NT2/D1 (cell line): ENCODE data around the gene KRT9.

ENCODE experiments used
- DNase-seq: peaks from one replicate; pipeline ENCODE4 v3.0.0-alpha.2; 2011; ENCODE audit warnings: low read depth, low spot score
- H3K27me3 ChIP-seq: 2 replicates; pipeline ENCODE4 v1.6.0; 2011; ENCODE audit warnings: mild to moderate bottlenecking; ENCODE audit not compliant: insufficient read length, insufficient read depth
- H3K36me3 ChIP-seq: 2 replicates; pipeline ENCODE4 v1.6.1; 2011; ENCODE audit warnings: mild to moderate bottlenecking, low read length, mixed read lengths; ENCODE audit not compliant: insufficient read depth, insufficient read length
- H3K4me1 ChIP-seq: 2 replicates; pipeline ENCODE4 v1.5.1; 2011; ENCODE audit not compliant: insufficient read depth, insufficient read length
- H3K4me3 ChIP-seq: 2 replicates; pipeline ENCODE4 v1.5.1; 2011; ENCODE audit warnings: low read depth; ENCODE audit not compliant: insufficient read length
- H3K9ac ChIP-seq: 2 replicates; pipeline ENCODE4 v1.6.0; 2011; ENCODE audit warnings: low read depth; ENCODE audit not compliant: insufficient read length
- H3K9me3 ChIP-seq: 2 replicates; pipeline ENCODE4 v1.5.1; 2011; ENCODE audit warnings: mild to moderate bottlenecking, low read length; ENCODE audit not compliant: insufficient read depth
- SUZ12 ChIP-seq: IDR thresholded peaks from 2 replicates; pipeline ENCODE4 v1.6.1; 2011; ENCODE audit not compliant: insufficient read length, insufficient read depth; ENCODE audit errors: extremely low read depth
- YY1 ChIP-seq: IDR thresholded peaks from 2 replicates; pipeline ENCODE4 v1.6.1; 2011; ENCODE audit not compliant: insufficient read length, insufficient read depth
- ZNF274 ChIP-seq: IDR thresholded peaks from 2 replicates; pipeline ENCODE4 v1.6.1; 2011; ENCODE audit warnings: mild to moderate bottlenecking, low read depth, low read length

The KRT9 gene

DNA sequence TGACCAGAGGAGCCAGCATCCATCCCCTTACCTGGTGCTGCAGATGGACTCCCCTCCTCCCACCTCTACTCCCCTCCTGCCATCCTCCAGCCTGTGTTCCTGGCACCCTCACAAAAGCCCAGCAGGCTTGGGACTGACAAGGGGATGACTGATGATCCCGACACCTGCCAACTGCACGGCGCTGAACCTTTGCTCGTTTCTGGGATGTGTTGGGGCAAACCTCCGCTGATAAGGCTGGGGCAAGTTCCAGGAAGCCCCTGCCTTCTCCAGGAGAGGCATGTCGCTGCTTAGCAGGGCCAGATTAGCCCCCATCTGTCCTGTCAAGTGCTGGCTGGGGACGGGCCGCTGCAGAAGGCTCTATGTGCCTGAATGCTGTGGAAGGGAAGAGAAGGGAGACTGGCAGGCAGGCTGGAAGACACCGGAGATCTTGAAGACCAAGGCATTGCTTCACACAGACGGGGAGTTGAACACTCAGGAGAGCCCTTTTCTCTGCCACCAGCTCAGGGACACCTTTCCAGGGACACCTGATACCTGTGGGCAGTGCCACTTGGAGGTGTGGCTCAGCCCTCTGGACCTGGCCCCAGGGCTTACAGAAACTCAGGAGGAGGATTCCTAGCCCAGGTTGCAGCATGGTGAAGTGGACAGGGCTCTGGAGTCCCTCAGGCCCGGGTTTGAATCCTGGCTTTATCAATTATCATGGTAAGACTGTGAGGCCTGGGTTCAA lies 52.2 kb downstream of the KRT9 start:
- H3K4me1 ChIP-seq, result peaks cover 28% of the 10 kb centered on the region
- no peak for DNase-seq

DNA sequence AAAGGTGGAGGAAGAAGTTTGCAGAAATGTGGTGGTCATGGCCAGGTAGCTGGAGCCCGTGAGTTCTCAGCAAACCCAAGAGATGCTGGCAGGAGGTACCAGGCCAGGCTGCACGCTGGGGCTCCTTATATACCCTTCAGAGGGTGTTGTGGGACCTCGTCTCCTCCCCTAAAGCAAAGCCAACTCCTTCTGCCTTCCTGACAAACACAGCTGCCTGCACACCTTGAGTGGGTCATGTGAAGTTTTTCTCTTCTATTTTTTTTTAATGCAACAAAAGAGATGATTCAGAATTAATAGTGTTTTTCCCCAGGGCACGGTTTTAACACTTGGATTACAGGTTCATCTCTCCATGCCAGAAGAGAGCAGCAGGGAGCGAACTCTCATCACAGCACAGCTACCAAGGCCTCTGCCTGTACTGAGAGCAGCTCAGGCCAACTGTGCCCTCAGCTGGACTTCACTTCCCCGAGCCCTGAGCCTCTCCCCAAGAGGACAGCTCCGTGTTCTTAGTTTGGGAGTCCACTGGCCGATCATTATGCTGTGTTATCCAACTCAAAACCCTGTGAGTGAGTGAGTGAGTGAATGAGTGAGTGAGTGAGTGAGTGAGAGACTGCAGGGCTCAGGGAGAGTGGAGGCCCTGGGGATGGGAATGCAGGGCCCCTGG lies 52.9 kb downstream of the KRT9 start, which contains the start of gene KRT15:
TSS of gene KRT15 (minus strand) at position 102 of the 661 bp plus-strand sequence. CDS start at position 39, 63 bp downstream.
- Histone ChIP-seq H3K9ac (no peak within 1 kb of the TSS), H3K9me3 (no peaks in the 10 kb centered on the region), H3K4me1 (peaks cover 28% of the 10 kb centered on the region), H3K36me3 (peaks cover 20% of the 10 kb centered on the region), H3K27me3 (no peaks in the 10 kb centered on the region), H3K4me3 (no peak within 1 kb of the TSS)
- no peak for DNase-seq
- no peak for TF ChIP-seq SUZ12
- no peak for TF ChIP-seq ZNF274
- no peak for TF ChIP-seq YY1

More for the DNA sequence above, 52.2 kb downstream of the KRT9 start:
- Histone ChIP-seq H3K9me3 (no peaks in the 10 kb centered on the region), H3K9ac (no peak overlapping the region), H3K36me3 (peaks cover 28% of the 10 kb centered on the region), H3K27me3 (no peaks in the 10 kb centered on the region), H3K4me3 (no peak overlapping the region)
- no peak for TF ChIP-seq SUZ12
- TF ChIP-seq YY1, result no peak
- no peak for TF ChIP-seq ZNF274

DNA sequence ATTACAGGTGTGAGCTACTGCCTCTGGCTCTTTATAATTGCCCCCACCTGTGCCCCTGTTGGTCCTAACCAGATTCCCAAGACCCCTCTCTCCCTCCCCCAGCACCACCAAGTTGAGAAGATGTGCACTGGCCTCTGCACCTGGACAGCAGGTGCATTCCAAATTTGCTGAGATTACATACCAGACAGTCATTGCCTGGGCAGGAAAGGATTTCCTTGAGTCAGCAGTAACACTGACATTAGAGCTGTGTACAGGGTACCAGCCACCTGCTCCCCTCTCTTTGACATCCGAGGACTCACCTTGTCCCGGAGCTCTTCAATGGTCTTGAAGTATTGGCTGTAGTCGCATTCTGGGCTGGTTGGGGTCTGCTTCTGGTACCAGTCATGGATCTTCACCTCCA lies 53.8 kb downstream of the KRT9 start:
- peaks cover 11% of the 10 kb centered on the region for H3K36me3 ChIP-seq
- no peak for DNase-seq
- TF ChIP-seq YY1, result no peak
- no peak for TF ChIP-seq SUZ12
- TF ChIP-seq ZNF274, result no peak

DNA sequence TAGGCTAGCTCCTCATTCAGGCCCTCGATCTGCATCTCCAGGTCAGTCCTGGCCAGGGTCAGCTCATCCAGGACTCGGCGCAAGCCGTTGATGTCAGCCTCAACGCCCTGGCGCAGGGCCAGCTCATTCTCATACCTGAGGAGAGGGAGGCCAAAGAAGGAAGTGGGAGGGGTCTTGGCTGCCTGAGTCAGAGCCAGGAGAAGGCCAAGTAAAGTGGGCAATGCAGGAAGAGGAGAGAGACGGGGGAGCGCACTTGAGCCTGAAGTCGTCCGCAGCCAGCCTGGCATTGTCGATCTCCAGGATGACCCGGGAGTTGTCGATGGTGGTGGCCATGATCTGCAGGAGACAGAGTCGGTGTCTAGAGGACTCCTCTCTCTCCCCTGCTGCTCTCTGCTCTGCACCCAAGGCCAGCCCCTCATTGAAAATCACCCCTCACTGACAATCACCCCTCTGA lies 55.0 kb downstream of the KRT9 start:
- Histone ChIP-seq H3K4me3 (no peak overlapping the region), H3K36me3 (no peaks in the 10 kb centered on the region), H3K4me1 (peaks cover 21% of the 10 kb centered on the region), H3K27me3 (no peaks in the 10 kb centered on the region), H3K9ac (no peak overlapping the region), H3K9me3 (no peaks in the 10 kb centered on the region)
- TF ChIP-seq SUZ12 (no peak), YY1 (no peak), ZNF274 (no peak)
- DNase-seq, result no peak

More for the DNA sequence above, 53.8 kb downstream of the KRT9 start:
- Histone ChIP-seq H3K4me3 (no peak overlapping the region), H3K27me3 (no peaks in the 10 kb centered on the region), H3K9ac (no peak overlapping the region), H3K4me1 (peaks cover 28% of the 10 kb centered on the region), H3K9me3 (no peaks in the 10 kb centered on the region)

DNA sequence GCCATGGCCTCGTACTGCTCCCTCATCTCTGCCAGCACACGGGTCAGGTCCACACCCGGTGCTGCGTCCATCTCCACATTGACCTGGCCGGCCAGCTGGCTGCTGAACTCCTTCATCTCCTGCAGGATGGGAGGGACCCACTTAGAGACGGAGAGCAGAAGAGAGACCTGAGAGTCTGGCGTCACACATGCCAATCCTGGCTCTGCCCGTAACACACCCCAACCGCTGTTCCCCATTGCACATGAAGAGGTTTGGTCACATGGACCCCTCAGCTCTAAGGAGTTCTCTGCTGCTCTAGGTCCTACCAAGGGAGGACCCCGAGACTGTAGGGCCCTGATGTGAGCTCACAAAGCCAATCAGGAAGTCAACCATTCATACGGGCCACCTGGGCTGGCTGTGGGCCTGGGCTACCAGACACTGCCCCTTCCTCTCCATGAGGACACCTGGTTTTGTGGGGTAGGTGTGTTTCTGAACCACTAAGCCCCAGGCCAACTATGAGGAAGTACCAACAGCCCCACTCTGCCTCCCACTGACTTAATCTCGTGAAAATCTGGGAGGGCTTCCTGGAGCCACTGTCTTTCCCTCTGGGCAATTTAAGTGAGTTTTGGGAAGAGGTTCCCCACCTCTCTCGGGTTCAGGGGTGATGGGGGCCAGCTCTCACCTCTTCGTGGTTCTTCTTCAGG lies 55.6 kb downstream of the KRT9 start:
- no peaks in the 10 kb centered on the region for H3K27me3 ChIP-seq
- H3K4me1 ChIP-seq, result peaks cover 16% of the 10 kb centered on the region
- no peak for DNase-seq
- no peak overlapping the region for H3K9ac ChIP-seq
- H3K36me3 ChIP-seq, result no peaks in the 10 kb centered on the region
- no peak overlapping the region for H3K4me3 ChIP-seq
- TF ChIP-seq SUZ12, result no peak
- TF ChIP-seq YY1, result no peak
- TF ChIP-seq ZNF274, result no peak
- no peaks in the 10 kb centered on the region for H3K9me3 ChIP-seq
